Measurements from ENCODE around the gene GTPBP8. TPM values are rescaled to one million over a fixed set of nuclear protein-coding genes. Genes with fewer than 3 reads are reported as not detected.

GTPBP8 gene
- total and polyA plus RNA-seq, 2 of the 13 experiments (the other 11 are each of a cell fraction or from before 2014, with no cell fraction given) = 12.5 to 16.7 TPM

- TF ChIP-seq GPN1 (CRISPR knock-in tag; IDR thresholded peaks at IDR 0.05; ENCODE audit: borderline replicate concordance) (no peak), ZNF468 (CRISPR knock-in tag; IDR thresholded peaks at IDR 0.05) (no peak), ZNF569 (CRISPR knock-in tag; IDR thresholded peaks at IDR 0.05; ENCODE audit: borderline replicate concordance) (peak; percentile 89; the same call in 1 of the 2 replicates), ELF3 (CRISPR knock-in tag; IDR thresholded peaks at IDR 0.05) (peak; percentile 33), ZEB1 (IDR thresholded peaks at IDR 0.05; ENCODE audit: insufficient replicate concordance, low read depth) (no peak), FOXA1 (IDR thresholded peaks at IDR 0.05) (no peak), FOXA1 (CRISPR knock-in tag; IDR thresholded peaks at IDR 0.05) (peak; percentile 73), TAF15 (IDR thresholded peaks at IDR 0.05; ENCODE audit: low read depth, low read length, poor library complexity, severe bottlenecking) (peak; percentile 73), ZSCAN5A (CRISPR knock-in tag; IDR thresholded peaks at IDR 0.05; ENCODE audit: borderline replicate concordance) (peak; percentile 65; the same call in 1 of the 2 replicates), TOPORS (CRISPR knock-in tag; IDR thresholded peaks at IDR 0.05) (peak; percentile 93), RAD21 (CRISPR knock-in tag; IDR thresholded peaks at IDR 0.05) (no peak), ZMYM4 (CRISPR knock-in tag; IDR thresholded peaks at IDR 0.05) (peak; percentile 86), ZFP1 (CRISPR knock-in tag; IDR thresholded peaks at IDR 0.05) (peak; percentile 62; the same call in 1 of the 2 replicates), SP2 (CRISPR knock-in tag; IDR thresholded peaks at IDR 0.05) (no peak), ZNF451 (CRISPR knock-in tag; IDR thresholded peaks at IDR 0.05) (no peak), PAX8 (CRISPR knock-in tag; IDR thresholded peaks at IDR 0.05; ENCODE audit: borderline replicate concordance) (peak; percentile 78; the same call in 1 of the 2 replicates), ZNF431 (CRISPR knock-in tag; IDR thresholded peaks at IDR 0.05; ENCODE audit: borderline replicate concordance, low read depth) (peak; percentile 34), FOXM1 (CRISPR knock-in tag; IDR thresholded peaks at IDR 0.05) (0 out of 2 replicates have a peak, but pooled peaks have one; percentile 21), GFI1 (CRISPR knock-in tag; IDR thresholded peaks at IDR 0.05; ENCODE audit: borderline replicate concordance) (peak; percentile 50; the same call in 1 of the 2 replicates), CERS6 (CRISPR knock-in tag; IDR thresholded peaks at IDR 0.05) (no peak), ZNF790 (CRISPR knock-in tag; IDR thresholded peaks at IDR 0.05; ENCODE audit: borderline replicate concordance) (0 out of 2 replicates have a peak, but pooled peaks have one; percentile 17), NR3C1 (CRISPR knock-in tag; IDR thresholded peaks at IDR 0.05) (no peak), AKAP8 (CRISPR knock-in tag; IDR thresholded peaks at IDR 0.05) (no peak), CCDC6 (CRISPR knock-in tag; IDR thresholded peaks at IDR 0.05) (no peak), TRIM24 (CRISPR knock-in tag; IDR thresholded peaks at IDR 0.05) (no peak), RAD51 (IDR thresholded peaks at IDR 0.05; ENCODE audit: borderline replicate concordance) (no peak), KLF16 (CRISPR knock-in tag; IDR thresholded peaks at IDR 0.05) (peak in 1 of 2 experiments; percentile 89; a peak in 2 of 4 replicates), MIER2 (CRISPR knock-in tag; IDR thresholded peaks at IDR 0.05) (peak; percentile 18; the same call in 1 of the 2 replicates), RELA (CRISPR knock-in tag; IDR thresholded peaks at IDR 0.05) (no peak), GATAD2A (CRISPR knock-in tag; IDR thresholded peaks at IDR 0.05) (peak; percentile 52), RBM22 (optimal IDR thresholded peaks at IDR 0.05; ENCODE audit: low read length) (no peak)
Observed at GRCh38 chr3:113019182-113020137, 28.7 kb downstream of the GTPBP8 start (continued).
